Natural killer cell treated with Interleukin-12 subunit alpha and Interleukin-12 subunit beta and Interleukin-15 and Interleukin-18, amount 100 ng/mL, for 72 hours (primary cell): Measurements from ENCODE around the gene DDX19B. TPM values are rescaled to one million over a fixed set of nuclear protein-coding genes. Genes with fewer than 3 reads are reported as not detected.
"Not testable (repeated sequence)": the region's sequence is repeated elsewhere in the genome, so short reads cannot be mapped to it uniquely, and the experiment has no call there.

Experiments used
- ATAC-seq, 2 donors: fragments of 150-1000 bp; cut with Tn5 transposase in 1 of 2; sonication (Bioruptor Pico), chemical (Tn5 transposase) in 1 of 2; 2 replicates each; pipeline ENCODE4 v1.10.0; 2021
- DNase-seq: peaks from one replicate; pipeline ENCODE4 v3.0.0; 2022; ENCODE audit warnings: low spot score
- H3K27ac Mint-ChIP-seq, 2 donors: 1 replicate in 1 of 2; 2 replicates in 1 of 2; pipeline ENCODE4 v1.8.0; 2022; ENCODE audit warnings: mixed read lengths in 2 of 2, mild to moderate bottlenecking in 1 of 2, moderate library complexity in 1 of 2
- H3K27me3 Mint-ChIP-seq, 2 donors: 1 replicate in 1 of 2; 2 replicates in 1 of 2; pipeline ENCODE4 v1.8.0; 2022; ENCODE audit warnings: mixed read lengths in 2 of 2
- H3K36me3 Mint-ChIP-seq: one replicate; pipeline ENCODE4 v1.8.0; 2022; ENCODE audit warnings: mixed read lengths
- H3K4me1 Mint-ChIP-seq, 2 donors: 1 replicate in 1 of 2; 2 replicates in 1 of 2; pipeline ENCODE4 v1.8.0; 2022; ENCODE audit warnings: low read depth in 2 of 2, mixed read lengths in 2 of 2, mild to moderate bottlenecking in 1 of 2
- H3K4me3 Mint-ChIP-seq: one replicate; pipeline ENCODE4 v1.8.0; 2022; ENCODE audit warnings: mixed read lengths
- H3K9me3 Mint-ChIP-seq: 2 replicates; pipeline ENCODE4 v1.8.0; 2022; ENCODE audit warnings: mixed read lengths
- total RNA-seq, 2 donors: library from RNA; stranded (reverse); gene quantifications; one replicate each; pipeline ENCODE4 v1.2.3, GENCODE V29; 2022

The DDX19B gene
- total RNA-seq, 2 donors from 2014 or later: 34.6 to 42.3 TPM

DNA sequence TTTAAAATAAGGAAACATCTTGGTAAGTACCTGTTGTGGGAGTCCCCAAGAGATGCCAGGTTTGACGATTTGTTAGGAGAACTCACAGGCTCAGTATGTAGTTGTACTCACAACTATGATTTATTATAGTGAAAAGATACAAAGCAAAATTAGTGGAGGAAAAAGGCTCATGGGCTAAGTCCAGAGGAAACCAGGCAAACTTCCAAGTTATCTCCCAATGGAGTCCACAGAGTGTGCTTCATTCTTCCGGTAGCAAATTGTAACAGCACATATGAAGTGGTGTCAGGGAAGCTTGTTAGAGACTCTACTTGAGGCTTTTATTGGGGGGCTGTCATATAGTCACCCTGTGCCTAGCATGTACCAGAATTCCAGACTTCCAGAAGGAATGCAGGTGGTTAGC lies 50.0 kb downstream of the DDX19B start:
- Mint-ChIP-seq H3K4me3 (no peak overlapping the region), H3K9me3 (no peaks in the 10 kb centered on the region), H3K4me1 (peaks cover 13 to 20% of the 10 kb centered on the region in 2 donors), H3K27ac (no peak overlapping the region), H3K36me3 (peaks cover 22% of the 10 kb centered on the region), H3K27me3 (no peaks in the 10 kb centered on the region)
- ATAC-seq (no peak), DNase-seq (no peak)

DNA sequence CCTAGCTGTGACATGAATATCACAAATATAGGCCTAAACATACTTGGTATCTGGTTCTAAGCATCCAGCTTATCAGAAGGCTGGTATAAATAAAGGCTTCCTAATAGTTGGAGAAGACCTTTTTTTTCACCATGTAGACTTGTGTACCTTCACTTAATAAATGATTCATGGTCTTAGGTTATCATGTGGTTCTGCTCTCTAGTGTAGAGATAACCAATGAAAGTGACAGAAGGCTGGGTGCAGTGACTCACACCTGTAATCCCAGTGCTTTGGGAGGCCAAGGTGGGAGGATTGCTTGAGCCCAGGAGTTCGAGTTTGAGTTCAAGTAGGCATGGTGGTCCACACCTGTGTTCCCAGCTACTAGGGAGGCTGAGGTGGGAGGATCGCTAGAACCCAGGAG lies 50.8 kb downstream of the DDX19B start:
- H3K9me3 Mint-ChIP-seq: no peaks in the 10 kb centered on the region
- peak overlapping the region; percentile 36 to 57 for H3K27ac Mint-ChIP-seq
- H3K4me3 Mint-ChIP-seq: no peak overlapping the region
- H3K4me1 Mint-ChIP-seq: peaks cover 13 to 20% of the 10 kb centered on the region in 2 donors
- H3K27me3 Mint-ChIP-seq: no peaks in the 10 kb centered on the region
- H3K36me3 Mint-ChIP-seq: peaks cover 22% of the 10 kb centered on the region
- ATAC-seq (no peak), DNase-seq (no peak)

DNA sequence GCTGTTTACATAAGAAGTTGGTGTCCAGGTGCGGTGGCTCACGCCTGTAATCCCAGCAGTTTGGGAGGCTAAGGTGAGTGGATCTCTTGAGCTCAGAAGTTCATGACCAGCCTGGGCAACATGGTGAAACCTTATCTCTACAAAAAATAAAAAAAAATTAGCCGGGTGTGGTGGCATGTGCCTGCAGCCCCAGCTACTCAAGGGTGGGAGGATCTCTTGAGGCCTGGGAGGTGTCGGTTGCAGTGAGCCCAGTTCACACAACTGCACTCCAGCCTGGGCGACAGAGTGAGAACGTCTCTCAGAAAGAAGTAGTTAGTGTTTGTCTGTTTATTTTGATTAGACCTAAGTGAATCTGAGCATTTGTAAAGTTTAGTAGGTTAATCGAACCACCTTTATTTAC lies 60.6 kb downstream of the DDX19B start:
- no peaks in the 10 kb centered on the region for H3K4me1 Mint-ChIP-seq
- no peak for DNase-seq
- H3K4me3 Mint-ChIP-seq: no peak overlapping the region
- no peaks in the 10 kb centered on the region for H3K27me3 Mint-ChIP-seq
- H3K27ac Mint-ChIP-seq: peak overlapping the region in 1 of 2 donors; percentile 29
- no peaks in the 10 kb centered on the region for H3K9me3 Mint-ChIP-seq
- H3K36me3 Mint-ChIP-seq: peaks cover 7% of the 10 kb centered on the region
- ATAC-seq: no peak

DNA sequence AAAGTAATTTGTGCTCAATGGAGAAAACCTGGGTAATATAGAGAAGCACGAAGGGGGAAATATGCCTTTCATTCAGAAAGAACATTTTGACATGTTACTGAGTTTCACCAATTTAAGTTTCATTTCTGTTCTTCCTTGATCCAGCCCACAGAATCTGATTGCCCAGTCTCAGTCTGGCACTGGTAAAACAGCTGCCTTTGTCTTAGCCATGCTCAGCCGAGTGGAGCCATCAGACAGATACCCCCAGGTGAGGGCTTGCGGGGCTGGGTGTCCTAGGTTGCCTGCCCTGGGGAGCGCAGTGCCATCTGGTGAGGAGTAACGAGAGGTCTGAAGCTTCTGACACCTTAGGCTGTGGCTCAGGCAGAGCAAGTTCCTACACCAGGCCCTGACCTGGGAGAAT lies 65.4 kb downstream of the DDX19B start:
- ATAC-seq (no peak), DNase-seq (no peak)
- H3K4me1 Mint-ChIP-seq: no peaks in the 10 kb centered on the region
- H3K27ac Mint-ChIP-seq: no peak overlapping the region
- no peaks in the 10 kb centered on the region for H3K9me3 Mint-ChIP-seq
- H3K36me3 Mint-ChIP-seq: no peaks in the 10 kb centered on the region
- no peak overlapping the region for H3K4me3 Mint-ChIP-seq
- H3K27me3 Mint-ChIP-seq: no peaks in the 10 kb centered on the region

DNA sequence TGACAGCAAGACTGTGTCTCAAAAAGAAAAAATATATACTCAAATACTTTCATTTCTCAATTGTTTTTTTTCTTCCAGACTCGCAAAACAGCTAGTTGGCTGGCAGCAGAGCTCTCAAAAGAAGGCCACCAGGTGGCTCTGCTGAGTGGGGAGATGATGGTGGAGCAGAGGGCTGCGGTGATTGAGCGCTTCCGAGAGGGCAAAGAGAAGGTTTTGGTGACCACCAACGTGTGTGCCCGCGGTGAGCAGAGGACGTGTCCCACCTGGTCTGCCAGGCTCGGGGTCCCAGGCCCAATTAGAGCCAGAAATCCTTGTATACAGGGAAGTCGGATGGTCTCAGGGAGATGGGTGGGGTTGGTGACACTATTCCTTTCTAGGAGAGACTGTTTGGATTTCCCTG lies 71.2 kb downstream of the DDX19B start:
- DNase-seq: not testable (repeated sequence)
- H3K36me3 Mint-ChIP-seq: peaks cover 14% of the 10 kb centered on the region

DNA sequence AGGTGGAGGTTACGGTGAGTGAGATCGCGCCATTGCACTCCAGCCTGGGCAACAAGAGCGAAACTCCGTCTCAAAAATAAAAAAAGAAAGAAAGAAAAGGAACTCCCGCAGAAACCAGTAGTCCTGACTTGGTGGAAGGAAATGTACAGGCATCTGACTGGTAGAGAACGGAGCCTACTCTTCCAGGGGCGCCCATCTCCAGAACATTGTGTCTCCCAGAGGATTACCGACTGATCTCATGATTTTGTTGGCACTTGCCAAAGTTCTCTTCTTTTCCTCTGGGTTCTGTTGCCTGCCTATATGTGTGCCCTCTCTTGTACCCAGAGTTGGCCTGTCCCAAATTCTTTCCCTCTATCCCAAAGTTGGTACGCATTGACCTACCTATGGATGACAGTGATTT lies 71.9 kb downstream of the DDX19B start:
- peaks cover 0 to 10% of the 10 kb centered on the region in 2 donors for H3K4me1 Mint-ChIP-seq
- H3K36me3 Mint-ChIP-seq: peaks cover 14% of the 10 kb centered on the region
- H3K4me3 Mint-ChIP-seq: no peak overlapping the region
- H3K9me3 Mint-ChIP-seq: no peaks in the 10 kb centered on the region
- no peak for ATAC-seq
- H3K27me3 Mint-ChIP-seq: no peaks in the 10 kb centered on the region
- DNase-seq: no peak
- H3K27ac Mint-ChIP-seq: no peak overlapping the region

More for the DNA sequence above, 71.2 kb downstream of the DDX19B start:
- not testable (repeated sequence) for H3K27me3 Mint-ChIP-seq, H3K4me3 Mint-ChIP-seq, H3K9me3 Mint-ChIP-seq, H3K27ac Mint-ChIP-seq
- ATAC-seq: peak in 1 of 2 donors; percentile 53
- H3K4me1 Mint-ChIP-seq: peaks cover 0 to 10% of the 10 kb centered on the region in 2 donors

DNA sequence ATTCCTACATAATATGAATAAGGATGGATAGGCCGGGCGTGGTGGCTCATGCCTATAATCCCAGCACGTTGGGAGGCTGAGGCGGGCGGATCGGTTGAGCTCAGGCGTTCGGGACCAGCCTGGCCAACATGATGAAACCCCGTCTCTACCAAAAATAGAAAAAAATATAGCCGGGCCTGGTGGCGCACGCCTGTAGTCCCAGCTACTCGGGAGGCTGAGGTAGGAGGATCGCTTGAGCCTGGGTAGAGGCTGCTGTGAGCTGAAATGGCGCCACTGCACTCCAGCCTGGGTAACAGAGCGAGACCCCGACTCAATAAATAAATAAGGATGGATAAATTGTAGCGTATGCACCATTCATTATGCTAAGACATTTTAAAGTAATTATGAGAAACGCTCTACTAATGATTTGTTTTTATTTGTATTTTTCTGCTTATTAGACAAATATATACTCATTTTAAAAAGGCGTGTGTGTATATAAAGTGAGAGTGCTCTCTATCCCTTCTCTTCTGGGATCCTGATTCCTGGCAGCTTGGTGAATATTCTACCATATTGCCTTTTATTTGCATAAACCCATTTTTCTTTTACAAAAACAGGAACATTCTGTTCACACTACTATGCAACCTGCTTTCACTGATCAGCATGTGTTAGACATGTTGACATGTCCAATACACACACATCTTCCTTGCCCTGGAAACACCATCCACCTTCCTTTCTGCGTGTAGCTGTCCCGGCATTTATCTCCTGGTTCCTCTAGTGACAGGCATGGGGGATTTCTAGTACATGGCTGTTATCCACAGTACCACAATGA lies 74.1 kb downstream of the DDX19B start:
- H3K27ac Mint-ChIP-seq: peak overlapping the region in 1 of 2 donors; percentile 60
- H3K4me3 Mint-ChIP-seq: no peak overlapping the region
- peaks cover 20% of the 10 kb centered on the region for H3K36me3 Mint-ChIP-seq
- no peak for ATAC-seq
- H3K4me1 Mint-ChIP-seq: peaks cover 5 to 14% of the 10 kb centered on the region in 2 donors
- no peak for DNase-seq
- no peaks in the 10 kb centered on the region for H3K9me3 Mint-ChIP-seq
- H3K27me3 Mint-ChIP-seq: no peaks in the 10 kb centered on the region

DNA sequence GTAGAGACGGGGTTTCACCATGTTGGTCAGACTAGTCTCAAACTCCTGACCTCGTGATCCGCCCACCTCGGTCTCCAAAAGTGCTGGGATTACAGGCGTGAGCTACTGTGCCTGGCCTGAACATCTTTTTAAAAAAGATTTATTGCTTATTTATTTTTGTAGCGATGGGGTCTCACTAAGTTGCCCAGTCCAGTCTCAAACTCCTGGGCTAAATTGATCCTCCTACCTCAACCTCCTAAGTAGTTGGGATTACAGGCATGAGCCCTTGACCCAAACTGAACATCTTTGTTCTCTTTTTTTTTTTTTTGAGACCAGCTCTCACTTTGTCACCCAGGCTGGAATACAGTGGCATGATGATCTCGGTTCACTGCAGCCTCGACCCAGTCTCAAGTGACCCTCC lies 75.2 kb downstream of the DDX19B start:
- H3K4me1 Mint-ChIP-seq: peaks cover 5 to 14% of the 10 kb centered on the region in 2 donors
- no peak for DNase-seq
- H3K36me3 Mint-ChIP-seq: peaks cover 20% of the 10 kb centered on the region
- H3K9me3 Mint-ChIP-seq: no peaks in the 10 kb centered on the region
- ATAC-seq: no peak
- H3K27me3 Mint-ChIP-seq: no peaks in the 10 kb centered on the region
- H3K27ac Mint-ChIP-seq: no peak overlapping the region
- no peak overlapping the region for H3K4me3 Mint-ChIP-seq

DNA sequence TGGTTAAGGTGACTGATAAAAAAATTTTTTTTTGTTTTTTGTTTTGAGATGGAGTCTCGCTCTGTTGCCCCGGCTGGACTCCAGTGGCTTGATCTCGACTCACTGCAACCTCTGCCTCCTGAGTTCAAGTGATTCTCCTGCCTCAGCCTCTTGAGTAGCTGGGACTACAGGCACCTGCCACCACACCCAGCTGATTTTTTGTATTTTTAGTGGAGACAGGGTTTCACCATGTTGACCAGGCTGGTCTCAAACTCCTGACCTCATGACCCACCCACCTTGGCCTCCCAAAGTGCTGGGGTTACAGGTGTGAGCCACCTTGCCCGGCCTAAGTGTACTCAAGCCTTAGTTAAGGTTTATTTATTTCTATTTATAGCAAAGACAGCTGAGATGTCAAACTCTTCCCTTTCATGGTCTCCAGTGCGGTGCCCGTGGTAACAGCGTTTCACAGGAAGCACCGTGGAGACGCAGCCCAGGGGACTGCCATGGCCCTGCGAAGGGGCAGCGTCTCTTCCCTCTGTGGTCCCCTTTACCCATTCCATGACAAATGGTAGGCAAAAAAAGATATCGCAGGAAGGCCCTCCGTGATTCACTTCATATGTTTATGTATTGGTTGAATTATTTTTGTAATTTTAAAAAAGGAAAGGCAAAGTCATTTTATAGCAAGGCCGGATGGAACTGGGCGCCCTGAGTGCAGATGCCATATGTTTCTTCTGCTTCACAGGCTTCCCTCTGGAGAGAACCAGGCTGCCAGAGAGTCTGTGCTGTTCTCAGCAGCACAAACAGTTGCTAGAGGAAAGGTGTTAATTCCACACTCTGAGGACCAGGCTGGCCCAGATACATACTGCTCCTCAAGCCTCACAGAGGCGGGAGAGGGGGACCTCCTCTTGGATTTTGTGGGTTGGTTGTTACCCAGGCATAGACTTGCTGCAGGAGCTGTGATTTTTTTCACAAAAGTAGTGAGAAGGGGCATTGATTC lies 76.9 kb downstream of the DDX19B start:
- no peaks in the 10 kb centered on the region for H3K27me3 Mint-ChIP-seq
- no peak overlapping the region for H3K27ac Mint-ChIP-seq
- H3K36me3 Mint-ChIP-seq: peaks cover 19% of the 10 kb centered on the region
- H3K9me3 Mint-ChIP-seq: no peaks in the 10 kb centered on the region
- DNase-seq: no peak
- H3K4me1 Mint-ChIP-seq: peaks cover 5 to 13% of the 10 kb centered on the region in 2 donors
- ATAC-seq: no peak
- H3K4me3 Mint-ChIP-seq: no peak overlapping the region

DNA sequence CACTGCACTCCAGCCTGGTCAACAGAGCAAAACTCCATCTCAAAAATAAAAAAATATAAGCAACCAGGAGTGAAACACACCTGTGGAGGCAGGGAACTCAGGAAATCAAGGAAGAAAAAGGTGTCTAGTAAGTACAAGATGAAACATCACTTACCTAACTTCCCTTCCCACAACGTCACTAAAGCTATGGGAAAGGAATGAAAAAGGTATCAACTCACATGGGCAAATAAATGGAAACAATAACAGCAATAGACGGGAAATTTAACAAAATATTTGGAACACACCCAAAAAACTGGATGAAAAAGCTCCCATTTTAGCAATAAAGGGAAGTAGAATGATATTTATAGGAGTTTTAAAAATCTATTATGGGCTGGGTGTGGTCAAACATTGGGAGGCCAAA lies 78.8 kb downstream of the DDX19B start:
- Mint-ChIP-seq H3K27me3 (no peaks in the 10 kb centered on the region), H3K9me3 (no peaks in the 10 kb centered on the region), H3K27ac (no peak overlapping the region), H3K36me3 (peaks cover 11% of the 10 kb centered on the region), H3K4me1 (peaks cover 5 to 15% of the 10 kb centered on the region in 2 donors), H3K4me3 (no peak overlapping the region)
- DNase-seq (no peak), ATAC-seq (no peak)

DNA sequence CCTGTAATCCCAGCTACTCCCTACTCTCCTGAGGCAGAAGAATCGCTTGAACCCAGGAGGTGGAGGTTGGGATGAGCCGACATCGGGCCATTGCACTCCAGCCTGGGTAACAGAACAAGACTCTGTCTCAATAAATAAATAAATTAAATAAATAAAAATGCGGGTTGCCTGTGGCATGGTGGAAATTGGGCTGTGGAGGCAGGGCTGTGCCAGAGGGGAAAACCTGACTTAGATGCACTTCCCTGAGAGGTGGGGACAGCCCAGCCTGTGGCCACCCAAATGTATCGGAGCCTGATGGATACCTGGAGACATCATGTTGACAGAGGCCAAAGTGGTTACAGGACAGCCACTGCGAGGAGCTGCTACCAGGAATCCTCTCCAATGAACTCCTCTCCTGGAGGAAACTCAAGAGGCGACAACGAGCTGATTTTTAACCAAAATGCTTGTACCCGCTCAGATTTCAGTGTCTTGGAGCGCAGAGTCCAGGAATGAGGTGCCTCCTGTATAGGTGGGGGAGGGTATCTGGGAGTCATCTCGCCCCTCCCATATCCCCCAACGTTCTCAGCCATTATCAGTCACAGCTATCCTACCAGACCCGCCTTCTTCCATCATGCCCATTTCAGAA lies 80.0 kb downstream of the DDX19B start:
- no peak overlapping the region for H3K4me3 Mint-ChIP-seq
- peak overlapping the region in 1 of 2 donors; percentile 82 for H3K27ac Mint-ChIP-seq
- DNase-seq (no peak), ATAC-seq (no peak)
- peaks cover 6% of the 10 kb centered on the region for H3K36me3 Mint-ChIP-seq
- no peaks in the 10 kb centered on the region for H3K9me3 Mint-ChIP-seq
- peaks cover 8 to 14% of the 10 kb centered on the region in 2 donors for H3K4me1 Mint-ChIP-seq
- H3K27me3 Mint-ChIP-seq: no peaks in the 10 kb centered on the region

DNA sequence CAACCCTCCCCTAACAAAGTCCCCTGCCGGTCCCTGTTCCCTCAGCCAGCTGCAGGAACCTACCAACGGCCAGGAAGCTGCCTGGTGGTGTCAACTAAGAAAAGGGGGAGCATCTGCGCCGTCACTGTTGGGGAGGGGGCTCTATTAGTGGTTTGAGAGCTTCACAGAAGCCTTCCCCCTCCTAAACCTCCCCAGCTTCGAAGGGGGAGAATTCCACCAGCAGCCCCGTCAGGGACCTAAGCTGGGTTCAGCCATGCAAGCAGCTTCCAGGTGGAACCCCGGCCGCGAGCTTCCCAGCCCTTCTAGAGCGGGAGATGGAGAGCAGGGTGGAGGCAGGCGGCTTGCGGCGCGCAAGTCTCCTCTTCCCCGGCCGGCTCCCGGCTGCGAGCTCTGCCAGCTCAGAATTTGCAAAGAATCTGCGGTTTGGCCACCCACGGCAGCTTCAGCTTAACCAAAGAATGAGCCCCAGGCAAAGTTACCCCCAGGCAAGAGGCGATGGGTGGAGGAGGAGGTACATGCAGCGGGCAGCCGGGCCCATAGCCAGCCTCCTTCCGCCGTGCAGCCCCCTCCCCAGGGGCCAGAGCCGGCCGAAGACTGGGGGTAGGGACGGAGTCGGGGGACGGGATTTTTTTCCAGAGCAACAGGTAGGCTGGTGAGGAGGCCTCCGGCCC lies 81.4 kb downstream of the DDX19B start:
- peak overlapping the region; percentile 92 for H3K4me3 Mint-ChIP-seq
- DNase-seq (peak; percentile 85), ATAC-seq (peak; percentile 25 to 59)
- peaks cover 10 to 14% of the 10 kb centered on the region in 2 donors for H3K4me1 Mint-ChIP-seq
- no peaks in the 10 kb centered on the region for H3K27me3 Mint-ChIP-seq
- H3K36me3 Mint-ChIP-seq: peaks cover 6% of the 10 kb centered on the region
- peak overlapping the region; percentile 82 to 89 for H3K27ac Mint-ChIP-seq
- H3K9me3 Mint-ChIP-seq: no peaks in the 10 kb centered on the region

DNA sequence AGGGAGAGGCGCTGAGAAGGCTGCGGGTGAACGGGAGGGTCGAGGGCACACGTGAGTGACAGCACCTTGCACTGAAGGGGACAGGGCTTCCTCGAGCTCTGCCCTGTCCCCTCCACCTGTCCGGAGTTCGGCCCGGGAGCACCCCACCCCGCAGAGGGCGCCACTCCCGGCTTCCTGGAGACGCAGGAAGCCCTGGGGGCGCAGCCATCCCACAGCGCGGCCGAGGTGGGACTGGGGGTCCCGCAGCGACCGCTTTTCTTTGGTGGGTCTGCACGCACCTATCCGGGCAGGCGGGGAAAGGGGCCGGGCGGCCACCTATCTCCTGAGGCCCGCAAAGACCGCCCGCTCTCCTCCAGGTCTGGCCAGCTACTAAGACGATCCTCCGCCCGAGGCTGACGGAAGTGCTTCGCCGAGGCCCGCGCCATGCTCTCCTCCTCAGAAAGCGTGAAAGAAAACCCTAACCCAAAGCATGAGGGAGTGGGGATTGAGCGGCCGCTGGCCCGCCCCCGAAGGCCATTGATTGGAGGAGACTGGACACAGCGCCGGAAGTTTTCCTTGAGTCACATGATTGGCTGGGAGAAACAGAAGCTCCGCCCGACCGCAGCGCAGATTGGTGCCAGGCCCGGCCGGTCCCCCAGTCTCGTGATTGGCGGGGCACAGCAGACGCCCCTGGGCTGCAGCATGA lies 82.1 kb downstream of the DDX19B start:
- Mint-ChIP-seq H3K36me3 (peaks cover 6% of the 10 kb centered on the region), H3K9me3 (no peaks in the 10 kb centered on the region), H3K27me3 (no peaks in the 10 kb centered on the region), H3K4me3 (peak overlapping the region; percentile 92), H3K27ac (peak overlapping the region; percentile 82 to 89), H3K4me1 (peaks cover 10 to 14% of the 10 kb centered on the region in 2 donors)
- peak; percentile 97 for DNase-seq
- peak; percentile 97 to 98 for ATAC-seq
